ENCODE measurements around the gene ZNF664.
A peak's percentile ranks its signal among the peaks of the same experiment; 100 is the strongest.

ZNF664 gene

DNA sequence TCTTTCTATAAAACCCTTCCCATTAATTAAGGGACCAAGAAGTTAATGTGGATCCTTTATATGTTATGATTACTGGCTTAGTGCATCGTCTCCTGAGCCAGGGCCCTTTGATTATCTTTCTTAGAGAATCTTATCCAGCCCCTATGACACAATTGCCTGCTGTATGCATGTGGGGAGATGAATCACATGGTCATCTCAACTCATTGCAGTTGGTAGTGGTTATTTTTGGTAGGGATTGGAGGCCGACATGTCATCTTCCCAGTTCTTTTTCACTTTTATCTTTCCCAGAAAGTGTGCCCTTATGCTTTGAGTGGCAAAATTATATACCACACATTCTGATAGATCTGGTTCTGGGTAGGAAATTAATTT lies 26.0 kb downstream of the ZNF664 start:
- DNase-seq (ENCODE audit: low spot score), result no peak
- TF ChIP-seq, protein P1, sequence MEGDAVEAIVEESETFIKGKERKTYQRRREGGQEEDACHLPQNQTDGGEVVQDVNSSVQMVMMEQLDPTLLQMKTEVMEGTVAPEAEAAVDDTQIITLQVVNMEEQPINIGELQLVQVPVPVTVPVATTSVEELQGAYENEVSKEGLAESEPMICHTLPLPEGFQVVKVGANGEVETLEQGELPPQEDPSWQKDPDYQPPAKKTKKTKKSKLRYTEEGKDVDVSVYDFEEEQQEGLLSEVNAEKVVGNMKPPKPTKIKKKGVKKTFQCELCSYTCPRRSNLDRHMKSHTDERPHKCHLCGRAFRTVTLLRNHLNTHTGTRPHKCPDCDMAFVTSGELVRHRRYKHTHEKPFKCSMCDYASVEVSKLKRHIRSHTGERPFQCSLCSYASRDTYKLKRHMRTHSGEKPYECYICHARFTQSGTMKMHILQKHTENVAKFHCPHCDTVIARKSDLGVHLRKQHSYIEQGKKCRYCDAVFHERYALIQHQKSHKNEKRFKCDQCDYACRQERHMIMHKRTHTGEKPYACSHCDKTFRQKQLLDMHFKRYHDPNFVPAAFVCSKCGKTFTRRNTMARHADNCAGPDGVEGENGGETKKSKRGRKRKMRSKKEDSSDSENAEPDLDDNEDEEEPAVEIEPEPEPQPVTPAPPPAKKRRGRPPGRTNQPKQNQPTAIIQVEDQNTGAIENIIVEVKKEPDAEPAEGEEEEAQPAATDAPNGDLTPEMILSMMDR (conservative IDR thresholded peaks at IDR 0.05; ENCODE audit: low read depth), result no peak
- POLR2A ChIA-PET (ENCODE audit: low non-redundant PET), result no interaction called here
- no peak overlapping the region for H3K27ac ChIP-seq
- CTCF ChIA-PET, result no interaction called here

- POLR2A ChIA-PET (ENCODE audit: low non-redundant PET), result no interaction called here
- TF ChIP-seq, protein P1 (conservative IDR thresholded peaks at IDR 0.05; ENCODE audit: low read depth), result no peak
- CTCF ChIA-PET, result no interaction called here
- no peak for DNase-seq (ENCODE audit: low spot score)
- H3K27ac ChIP-seq, result no peak overlapping the region
Measured at GRCh38 chr12:124000111-124000510, 27.1 kb downstream of the ZNF664 start.

DNA sequence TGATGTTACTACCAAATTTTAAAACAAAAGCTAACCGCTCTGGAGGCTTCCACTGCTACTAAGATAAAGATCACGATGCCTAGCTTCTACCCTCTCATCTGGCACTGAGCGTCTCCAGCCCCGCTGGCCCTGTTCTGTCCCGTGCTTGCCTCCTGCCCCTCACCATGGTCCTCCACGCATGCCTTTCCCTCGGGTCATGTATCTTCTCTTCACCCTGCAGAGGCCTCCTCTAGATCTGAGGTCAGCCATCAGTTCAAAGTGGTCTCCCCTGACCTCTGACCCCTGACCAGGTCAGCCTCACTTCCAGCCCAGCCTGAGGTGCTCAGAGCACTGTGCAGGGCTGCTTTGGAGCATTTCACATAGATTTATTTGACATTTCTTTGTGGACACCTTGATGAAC lies 28.3 kb downstream of the ZNF664 start:
- CTCF ChIA-PET, result interaction anchor here (0.6 to 1.0 kb wide), 2 partner anchors 10 to 43 kb away, joined by 3 to 4 read pairs; no protein-coding TSS in a partner anchor
- H3K27ac ChIP-seq, result no peak overlapping the region
- TF ChIP-seq, protein P1 (conservative IDR thresholded peaks at IDR 0.05; ENCODE audit: low read depth), result no peak
- no peak for DNase-seq (ENCODE audit: low spot score)
- POLR2A ChIA-PET (ENCODE audit: low non-redundant PET), result no interaction called here

GRCh38 chr12:124002021-124002644 lies 29.1 kb downstream of the ZNF664 start:
- POLR2A ChIA-PET (ENCODE audit: low non-redundant PET), result interaction anchor here (0.5 kb wide), 1 partner anchor 99 kb away, joined by 3 read pairs; no protein-coding TSS in a partner anchor
- no peak for DNase-seq (ENCODE audit: low spot score)
- CTCF ChIA-PET, result interaction anchor here (0.5 to 1.0 kb wide), 3 partner anchors 9 to 44 kb away, joined by 3 to 4 read pairs (median 3); no protein-coding TSS in a partner anchor
- H3K27ac ChIP-seq, result 0 out of 2 replicates have a peak overlapping the region, but pooled peaks have one; percentile 18
- TF ChIP-seq, protein P1 (conservative IDR thresholded peaks at IDR 0.05; ENCODE audit: low read depth), result no peak

GRCh38 chr12:124002654-124003053 lies 29.6 kb downstream of the ZNF664 start:
- 0 out of 2 replicates have a peak overlapping the region, but pooled peaks have one; percentile 18 for H3K27ac ChIP-seq
- POLR2A ChIA-PET (ENCODE audit: low non-redundant PET), result interaction anchor here (0.5 kb wide), 1 partner anchor 99 kb away, joined by 3 read pairs; no protein-coding TSS in a partner anchor
- CTCF ChIA-PET, result interaction anchor here (0.9 kb wide), 1 partner anchor 11 kb away, joined by 3 read pairs; no protein-coding TSS in a partner anchor
- TF ChIP-seq, protein P1 (conservative IDR thresholded peaks at IDR 0.05; ENCODE audit: low read depth), result no peak
- DNase-seq (ENCODE audit: low spot score), result no peak

DNA sequence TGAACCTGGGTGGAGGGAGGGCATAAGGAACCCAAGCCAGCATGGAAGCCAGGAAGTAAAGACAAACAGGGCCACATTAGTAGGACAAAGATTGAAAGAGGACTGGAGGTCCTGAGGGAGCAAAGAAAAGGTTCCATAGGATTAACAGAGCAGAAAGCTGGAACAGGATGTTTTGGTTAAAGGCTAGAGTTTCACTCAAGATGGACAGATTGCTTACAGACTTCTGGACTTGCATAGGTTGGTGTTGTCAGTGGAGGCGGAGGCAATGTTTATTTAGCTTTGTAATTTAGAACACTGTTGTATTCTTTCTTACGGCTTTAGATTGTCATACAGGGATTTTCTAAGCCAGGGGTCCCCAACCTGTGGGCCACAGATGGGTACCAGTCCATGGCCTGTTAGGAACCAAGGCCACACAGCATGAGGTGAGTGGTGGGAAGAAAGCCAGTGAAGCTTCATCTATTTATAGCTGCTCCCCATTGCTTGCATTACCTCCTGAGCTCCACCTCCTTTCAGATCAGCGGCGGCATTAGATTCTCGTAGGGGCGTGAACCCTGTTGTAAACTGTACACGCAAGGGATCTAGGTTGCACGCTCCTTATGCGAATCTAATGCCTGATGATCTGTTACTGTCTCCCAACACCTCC lies 31.3 kb downstream of the ZNF664 start:
- DNase-seq (ENCODE audit: low spot score), result no peak
- POLR2A ChIA-PET (ENCODE audit: low non-redundant PET), result interaction anchor here (0.5 kb wide), 1 partner anchor 99 kb away, joined by 3 read pairs; no protein-coding TSS in a partner anchor
- TF ChIP-seq, protein P1 (conservative IDR thresholded peaks at IDR 0.05; ENCODE audit: low read depth), result no peak
- CTCF ChIA-PET, result interaction anchor here (0.7 kb wide), 1 partner anchor 28 kb away, joined by 3 read pairs; no protein-coding TSS in a partner anchor
- no peak overlapping the region for H3K27ac ChIP-seq

Measured in RWPE1 (cell line).